ENCODE data around the gene SLC39A11.
"Not testable (repeated sequence)": the region's sequence is repeated elsewhere in the genome, so short reads cannot be mapped to it uniquely, and the experiment has no call there.

Gene SLC39A11

DNA sequence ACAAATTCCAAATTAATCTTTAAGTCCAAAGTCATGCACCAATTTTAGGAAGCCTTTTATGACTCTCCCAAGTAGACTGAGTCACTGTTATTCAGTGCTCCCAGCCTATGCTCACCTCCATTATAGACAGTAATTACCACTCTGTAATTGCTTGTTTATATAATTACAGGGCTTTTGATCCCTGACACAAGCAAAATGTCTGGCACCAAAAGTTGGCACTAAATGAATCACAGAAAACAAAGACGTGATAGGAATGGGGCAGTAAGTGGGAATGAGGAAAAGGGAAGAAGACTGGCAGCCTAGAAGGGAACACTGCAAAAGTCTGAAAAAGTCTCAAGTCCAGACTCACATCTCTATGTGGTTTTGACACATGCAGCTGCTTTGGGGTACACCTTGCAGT, 94.1 kb downstream of the SLC39A11 start:
- TF ChIP-seq, protein P1, sequence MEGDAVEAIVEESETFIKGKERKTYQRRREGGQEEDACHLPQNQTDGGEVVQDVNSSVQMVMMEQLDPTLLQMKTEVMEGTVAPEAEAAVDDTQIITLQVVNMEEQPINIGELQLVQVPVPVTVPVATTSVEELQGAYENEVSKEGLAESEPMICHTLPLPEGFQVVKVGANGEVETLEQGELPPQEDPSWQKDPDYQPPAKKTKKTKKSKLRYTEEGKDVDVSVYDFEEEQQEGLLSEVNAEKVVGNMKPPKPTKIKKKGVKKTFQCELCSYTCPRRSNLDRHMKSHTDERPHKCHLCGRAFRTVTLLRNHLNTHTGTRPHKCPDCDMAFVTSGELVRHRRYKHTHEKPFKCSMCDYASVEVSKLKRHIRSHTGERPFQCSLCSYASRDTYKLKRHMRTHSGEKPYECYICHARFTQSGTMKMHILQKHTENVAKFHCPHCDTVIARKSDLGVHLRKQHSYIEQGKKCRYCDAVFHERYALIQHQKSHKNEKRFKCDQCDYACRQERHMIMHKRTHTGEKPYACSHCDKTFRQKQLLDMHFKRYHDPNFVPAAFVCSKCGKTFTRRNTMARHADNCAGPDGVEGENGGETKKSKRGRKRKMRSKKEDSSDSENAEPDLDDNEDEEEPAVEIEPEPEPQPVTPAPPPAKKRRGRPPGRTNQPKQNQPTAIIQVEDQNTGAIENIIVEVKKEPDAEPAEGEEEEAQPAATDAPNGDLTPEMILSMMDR (IDR thresholded peaks at IDR 0.05; ENCODE audit: insufficient read depth, low read length, poor library complexity, severe bottlenecking), result no peak
- H3K27me3 ChIP-seq (replicated peaks; ENCODE audit: control insufficient read depth, insufficient read depth, low read length), result no peaks in the 10 kb centered on the region
- no peaks in the 10 kb centered on the region; the same call in 1 of the 2 replicates for H3K36me3 ChIP-seq (ENCODE audit: control insufficient read depth, insufficient read depth, low read length)
- H3K4me3 ChIP-seq (replicated peaks; ENCODE audit: low read depth, low read length), result no peak overlapping the region
- no peak for DNase-seq (ENCODE audit: extremely low read depth, insufficient read length)

DNA sequence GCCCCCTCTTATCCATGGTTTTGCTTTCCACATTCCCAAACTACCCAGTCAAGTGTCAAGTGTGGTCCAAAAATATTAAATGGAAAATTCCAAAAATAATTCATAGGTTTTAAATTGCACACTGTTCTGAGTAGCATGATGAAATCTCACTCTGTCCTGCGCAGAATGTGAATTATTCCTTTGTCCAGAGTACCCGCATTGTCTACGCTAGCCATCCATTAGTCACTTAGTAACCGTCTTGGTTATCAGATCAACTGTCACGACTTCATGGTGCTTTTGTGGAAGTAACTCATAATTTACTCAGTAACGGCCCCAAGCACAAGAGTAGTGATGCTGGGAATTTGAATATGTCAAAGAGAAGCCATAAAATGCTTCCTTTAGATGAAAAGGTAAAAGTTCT, 94.9 kb downstream of the SLC39A11 start:
- Histone ChIP-seq H3K27me3 (replicated peaks; ENCODE audit: control insufficient read depth, insufficient read depth, low read length) (no peaks in the 10 kb centered on the region), H3K4me3 (replicated peaks; ENCODE audit: low read depth, low read length) (no peak overlapping the region), H3K36me3 (ENCODE audit: control insufficient read depth, insufficient read depth, low read length) (no peaks in the 10 kb centered on the region; the same call in 1 of the 2 replicates)
- DNase-seq (ENCODE audit: extremely low read depth, insufficient read length), result no peak
- TF ChIP-seq, protein P1 (IDR thresholded peaks at IDR 0.05; ENCODE audit: insufficient read depth, low read length, poor library complexity, severe bottlenecking), result no peak

DNA sequence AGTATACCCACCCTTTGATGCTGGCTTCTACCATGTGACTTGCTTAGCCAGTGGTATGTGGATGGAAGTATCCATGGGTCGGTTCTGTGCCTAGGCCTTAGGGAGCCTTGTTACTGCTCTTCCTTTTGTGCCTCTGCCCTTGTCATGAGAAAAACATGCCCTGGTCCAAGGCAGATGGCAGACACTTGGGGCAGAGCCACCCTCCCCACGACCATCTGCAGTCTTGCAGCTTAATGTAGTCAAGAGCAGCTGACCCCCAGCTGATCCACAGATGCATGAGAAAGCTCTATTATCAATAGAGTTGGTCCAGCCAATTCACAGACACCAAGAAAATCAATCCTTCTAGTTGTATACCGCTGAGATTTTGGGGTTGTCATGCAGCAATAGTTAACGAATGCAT, 95.7 kb downstream of the SLC39A11 start:
- no peak for DNase-seq (ENCODE audit: extremely low read depth, insufficient read length)
- TF ChIP-seq, protein P1 (IDR thresholded peaks at IDR 0.05; ENCODE audit: insufficient read depth, low read length, poor library complexity, severe bottlenecking), result no peak
- H3K27me3 ChIP-seq (replicated peaks; ENCODE audit: control insufficient read depth, insufficient read depth, low read length), result no peaks in the 10 kb centered on the region

DNA sequence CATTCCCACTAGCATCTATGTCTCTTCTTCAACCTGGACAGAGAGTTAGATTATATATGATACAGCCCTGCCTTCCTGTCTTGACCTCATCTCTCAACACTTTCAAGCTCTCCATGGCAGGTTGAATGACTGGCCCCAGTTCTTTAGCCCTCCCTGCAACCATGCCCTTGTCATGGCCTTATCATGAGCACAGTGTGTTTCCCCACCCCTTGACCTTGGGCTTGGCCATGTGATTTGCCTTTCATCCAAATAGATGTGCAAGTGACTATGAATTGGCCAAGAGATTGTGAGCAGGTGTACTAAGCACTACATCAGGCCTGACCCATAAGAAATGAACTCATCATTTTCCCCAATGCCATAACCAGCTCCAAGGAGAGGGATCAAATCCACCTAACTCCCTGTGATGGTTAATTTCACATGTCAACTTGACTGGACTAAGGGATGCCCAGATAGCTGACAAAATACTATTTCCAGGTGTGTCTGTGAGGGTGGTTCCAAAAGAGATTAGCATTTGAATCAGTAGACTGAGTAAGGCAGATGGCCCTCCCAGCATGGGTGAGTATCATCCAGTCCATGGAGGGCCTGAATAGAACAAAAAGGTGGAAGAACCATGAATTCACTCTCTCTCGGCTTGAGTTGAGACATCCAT, 97.4 kb downstream of the SLC39A11 start:
- Histone ChIP-seq H3K36me3 (ENCODE audit: control insufficient read depth, insufficient read depth, low read length) (no peaks in the 10 kb centered on the region; the same call in 1 of the 2 replicates), H3K4me3 (replicated peaks; ENCODE audit: low read depth, low read length) (no peak overlapping the region), H3K27me3 (replicated peaks; ENCODE audit: control insufficient read depth, insufficient read depth, low read length) (no peaks in the 10 kb centered on the region)
- DNase-seq (ENCODE audit: extremely low read depth, insufficient read length), result no peak
- TF ChIP-seq, protein P1 (IDR thresholded peaks at IDR 0.05; ENCODE audit: insufficient read depth, low read length, poor library complexity, severe bottlenecking), result no peak

More for the DNA sequence above, 95.7 kb downstream of the SLC39A11 start:
- Histone ChIP-seq H3K36me3 (ENCODE audit: control insufficient read depth, insufficient read depth, low read length) (no peaks in the 10 kb centered on the region; the same call in 1 of the 2 replicates), H3K4me3 (replicated peaks; ENCODE audit: low read depth, low read length) (no peak overlapping the region)

DNA sequence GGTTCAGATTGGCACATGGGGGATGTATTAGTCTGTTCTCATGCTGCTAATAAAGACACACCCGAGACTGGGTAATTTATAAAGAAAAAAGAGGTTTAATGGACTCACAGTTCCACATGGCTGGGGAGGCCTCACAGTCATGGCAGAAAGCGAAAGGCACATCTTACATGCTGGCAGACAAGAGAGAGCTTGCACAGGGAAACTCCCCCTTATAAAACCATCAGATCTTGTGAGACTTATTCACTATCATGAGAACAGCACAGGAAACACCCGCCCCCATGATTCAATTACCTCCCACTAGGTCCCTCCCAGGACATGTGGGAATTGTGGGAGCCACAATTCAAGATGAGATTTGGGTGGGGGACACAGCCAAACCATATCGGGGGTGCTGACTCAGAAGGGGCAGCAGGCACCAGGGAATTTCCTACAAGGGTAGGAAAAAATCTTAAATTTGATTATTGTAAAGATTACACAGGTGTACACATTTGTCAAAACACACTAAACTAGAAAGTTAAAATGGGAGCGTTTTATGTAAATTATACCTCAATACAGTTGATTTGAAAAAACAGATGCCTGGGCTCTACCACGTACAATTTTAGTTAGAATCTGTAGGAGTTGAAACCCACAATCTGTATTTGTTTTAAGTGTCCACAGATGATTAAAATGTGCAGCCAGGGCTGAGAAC, 99.6 kb downstream of the SLC39A11 start:
- not testable (repeated sequence) for H3K4me3 ChIP-seq (replicated peaks; ENCODE audit: low read depth, low read length); H3K36me3 ChIP-seq (ENCODE audit: control insufficient read depth, insufficient read depth, low read length); DNase-seq (ENCODE audit: extremely low read depth, insufficient read length); H3K27me3 ChIP-seq (replicated peaks; ENCODE audit: control insufficient read depth, insufficient read depth, low read length)

DNA sequence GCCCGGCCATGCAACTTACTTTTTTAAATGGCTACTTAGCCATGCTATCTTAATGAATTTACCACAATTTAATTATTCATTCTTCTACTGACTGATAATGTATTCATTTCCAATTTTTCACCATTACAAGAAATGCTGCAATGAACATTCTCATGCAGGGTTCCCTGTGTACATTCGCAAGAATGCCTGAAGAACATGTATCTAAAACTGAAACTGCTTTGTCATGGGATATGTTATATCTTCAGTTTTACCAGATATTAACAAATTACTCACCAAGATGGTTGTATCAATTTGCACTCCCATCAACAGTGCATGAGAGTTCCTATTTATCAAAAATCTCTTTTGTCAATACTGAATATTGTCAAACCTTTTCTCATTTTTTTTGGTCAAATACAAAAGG, 100.8 kb downstream of the SLC39A11 start:
- no peaks in the 10 kb centered on the region for H3K27me3 ChIP-seq (replicated peaks; ENCODE audit: control insufficient read depth, insufficient read depth, low read length)
- no peaks in the 10 kb centered on the region; the same call in 1 of the 2 replicates for H3K36me3 ChIP-seq (ENCODE audit: control insufficient read depth, insufficient read depth, low read length)
- TF ChIP-seq, protein P1 (IDR thresholded peaks at IDR 0.05; ENCODE audit: insufficient read depth, low read length, poor library complexity, severe bottlenecking), result no peak
- no peak for DNase-seq (ENCODE audit: extremely low read depth, insufficient read length)
- no peak overlapping the region for H3K4me3 ChIP-seq (replicated peaks; ENCODE audit: low read depth, low read length)
